HepG2 (cell line): Measurements from ENCODE around the gene GDPD5. TPM values are rescaled to one million over a fixed set of nuclear protein-coding genes. Genes with fewer than 3 reads are reported as not detected.
A peak's percentile ranks its signal among the peaks of the same experiment; 100 is the strongest.

Source experiments
- BCL6 ChIP-seq: IDR thresholded peaks from 2 replicates; pipeline ENCODE4 v1.6.1; 2016; ENCODE audit warnings: missing genetic modification reagents, missing compliant biosample characterization
- CCDC6 ChIP-seq: sonication (generic); formaldehyde crosslinking; IDR thresholded peaks from 2 replicates; pipeline ENCODE4 v1.8.1; 2022; ENCODE audit warnings: mild to moderate bottlenecking, missing genetic modification reagents, moderate library complexity
- FIP1L1 ChIP-seq: fragments of 200-400 bp; formaldehyde crosslinking; IDR thresholded peaks from 2 replicates; pipeline ENCODE4 v1.6.1; 2018; ENCODE audit warnings: low read depth, mild to moderate bottlenecking, low read length, moderate library complexity, borderline replicate concordance; ENCODE audit not compliant: insufficient read depth
- MAFF ChIP-seq: IDR thresholded peaks from 2 replicates; pipeline ENCODE4 v1.6.1; 2011; ENCODE audit warnings: low read depth, low read length, improper control_type of control experiment
- MBD4 ChIP-seq: IDR thresholded peaks from 2 replicates; pipeline ENCODE4 v1.6.1; 2012; ENCODE audit warnings: low read length, inconsistent platforms, borderline replicate concordance
- MTF2 ChIP-seq: sonication (generic); formaldehyde crosslinking; IDR thresholded peaks from 2 replicates; pipeline ENCODE4 v1.5.0; 2020; ENCODE audit warnings: missing genetic modification reagents, borderline replicate concordance
- MXI1 ChIP-seq: IDR thresholded peaks from 3 replicates; pipeline ENCODE4 v1.6.1; 2012; ENCODE audit warnings: low read depth, low read length, inconsistent platforms, borderline replicate concordance
- NKX3-1 ChIP-seq: sonication (generic); formaldehyde crosslinking; IDR thresholded peaks from 2 replicates; pipeline ENCODE4 v1.5.0; 2020; ENCODE audit warnings: missing genetic modification reagents
- NONO ChIP-seq, 2 experiments: fragments of 450-650 bp in 1 of 2; sonication (generic) in 1 of 2; formaldehyde crosslinking in 1 of 2; IDR thresholded peaks in 1 of 2; conservative IDR thresholded peaks in 1 of 2; 2 replicates each; pipeline versions ENCODE4 v1.6.1 to v1.8.0; 2017 to 2022; ENCODE audit warnings: mild to moderate bottlenecking in 1 of 2, missing genetic modification reagents in 1 of 2, moderate library complexity in 1 of 2
- ONECUT2 ChIP-seq: sonication (generic); formaldehyde crosslinking; IDR thresholded peaks from 2 replicates; pipeline ENCODE4 v1.4.0; 2020; ENCODE audit warnings: missing genetic modification reagents
- PCBP2 ChIP-seq: fragments of 200-400 bp; formaldehyde crosslinking; optimal IDR thresholded peaks from 2 replicates; pipeline ENCODE3; 2018; ENCODE audit warnings: low read length, low read depth; ENCODE audit not compliant: poor library complexity, severe bottlenecking
- THYN1 ChIP-seq: sonication (generic); formaldehyde crosslinking; IDR thresholded peaks from 2 replicates; pipeline ENCODE4 v1.8.1; 2023; ENCODE audit warnings: low read depth, mild to moderate bottlenecking, moderate library complexity, missing genetic modification reagents, borderline replicate concordance
- ZC3H4 ChIP-seq: sonication (generic); formaldehyde crosslinking; IDR thresholded peaks from 2 replicates; pipeline ENCODE4 v1.4.0; 2020; ENCODE audit warnings: missing genetic modification reagents, borderline replicate concordance
- ZNF232 ChIP-seq: sonication (generic); formaldehyde crosslinking; IDR thresholded peaks from 2 replicates; pipeline ENCODE4 v1.4.0; 2020; ENCODE audit warnings: missing genetic modification reagents, borderline replicate concordance
- ZNF562 ChIP-seq: sonication (generic); formaldehyde crosslinking; IDR thresholded peaks from 2 replicates; pipeline ENCODE4 v1.8.0; 2022; ENCODE audit warnings: missing genetic modification reagents, borderline replicate concordance
- ZNF572 ChIP-seq: sonication (generic); formaldehyde crosslinking; IDR thresholded peaks from 2 replicates; pipeline ENCODE4 v1.5.1; 2020; ENCODE audit warnings: mild to moderate bottlenecking, missing genetic modification reagents
- ZNF605 ChIP-seq: sonication (generic); formaldehyde crosslinking; IDR thresholded peaks from 2 replicates; pipeline ENCODE4 v1.8.0; 2022; ENCODE audit warnings: mild to moderate bottlenecking, missing genetic modification reagents
- ZNF670 ChIP-seq: sonication (generic); formaldehyde crosslinking; IDR thresholded peaks from 2 replicates; pipeline ENCODE4 v1.8.0; 2022; ENCODE audit warnings: mild to moderate bottlenecking, missing genetic modification reagents, borderline replicate concordance
- ZNF839 ChIP-seq: sonication (generic); formaldehyde crosslinking; IDR thresholded peaks from 2 replicates; pipeline ENCODE4 v1.4.0; 2020; ENCODE audit warnings: missing genetic modification reagents, mild to moderate bottlenecking, borderline replicate concordance
- polyA plus RNA-seq, 8 experiments: library from polyadenylated mRNA; depleted of rRNA in 3 of 8; stranded (reverse) in 7 of 8; unstranded in 1 of 8; fragments of >200 nt; fragmentation: Illumina TruSeq in 4 of 8; extraction: Trizol in 4 of 8; gene quantifications; 2 replicates each; pipeline versions ENCODE4 v1.2.1 to v1.2.3, GENCODE V29; 2011 to 2016; ENCODE audit warnings: low read depth in 4 of 8, missing spikeins in 1 of 8, mixed read lengths in 1 of 8; ENCODE audit not compliant: insufficient read depth in 1 of 8
- total RNA-seq, 5 experiments: library from RNA; depleted of rRNA; stranded (reverse); fragments of >200 nt; fragmentation: Illumina TruSeq; extraction: Trizol; gene quantifications; 2 replicates each; pipeline ENCODE4 v1.2.3, GENCODE V29; 2016; ENCODE audit warnings: low read depth in 1 of 5
- TF ChIP-seq, protein P1 (sequence below), 2 experiments: sonication (generic) in 1 of 2; formaldehyde crosslinking in 1 of 2; IDR thresholded peaks; 2 replicates each; pipeline versions ENCODE4 v1.6.1 to v1.9.0; 2014 to 2022; ENCODE audit warnings: antibody characterized with exemption in 1 of 2, borderline replicate concordance in 1 of 2, inconsistent platforms in 1 of 2, low read depth in 1 of 2, missing genetic modification reagents in 1 of 2
- TF ChIP-seq, protein P2 (sequence below): sonication (generic); formaldehyde crosslinking; IDR thresholded peaks from 2 replicates; pipeline ENCODE4 v1.9.0; 2022; ENCODE audit warnings: missing genetic modification reagents, mild to moderate bottlenecking, borderline replicate concordance

Gene GDPD5
- total and polyA plus RNA-seq, 2 of the 13 experiments (the other 11 are each of a cell fraction or from before 2014, with no cell fraction given) = 55.0 to 67.5 TPM

DNA sequence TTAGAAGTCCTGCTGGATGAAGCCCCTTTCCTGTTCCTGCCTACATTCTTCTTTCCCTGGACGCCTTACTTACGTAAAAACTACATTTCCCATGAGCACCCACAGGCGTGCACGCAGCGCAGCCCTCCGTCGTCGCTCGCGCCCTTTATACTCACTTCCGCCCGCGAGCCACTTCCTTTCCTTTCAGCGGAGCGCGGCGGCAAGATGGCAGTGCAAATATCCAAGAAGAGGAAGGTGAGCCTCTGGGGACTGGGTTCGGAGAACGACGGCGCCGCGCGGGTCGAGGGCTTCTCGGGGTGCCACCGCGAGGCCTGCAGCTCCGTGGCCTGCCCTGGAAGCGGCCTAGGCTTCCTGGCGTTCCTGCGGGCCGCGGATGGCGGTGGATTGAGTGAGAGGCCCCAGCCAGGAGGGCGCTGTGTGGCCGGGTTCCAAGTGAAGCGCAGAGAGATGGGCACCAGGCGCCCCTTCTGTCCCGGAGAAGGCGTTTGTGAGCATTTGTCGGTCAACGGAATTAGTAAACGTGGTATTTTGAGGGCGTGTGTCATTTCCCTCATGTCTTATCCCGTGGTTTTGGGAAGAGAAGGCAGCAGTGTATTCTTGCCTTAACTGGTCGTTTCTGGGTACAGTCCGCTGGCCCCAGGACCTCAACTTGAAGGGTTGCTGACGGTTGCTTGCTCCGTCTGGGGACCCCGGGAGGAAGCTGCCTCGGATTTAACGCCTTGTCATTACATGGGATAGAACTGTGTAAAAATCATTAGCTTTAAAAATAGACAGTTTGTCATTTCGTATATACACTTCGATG is 126.2 kb downstream of the GDPD5 start, which contains the start of gene RPS3 (continued):
- TF ChIP-seq THYN1 (CRISPR knock-in tag) = no peak
- no peak for TF ChIP-seq MBD4
- TF ChIP-seq ZC3H4 (CRISPR knock-in tag) = no peak
- no peak for TF ChIP-seq MTF2
- TF ChIP-seq CCDC6 = 0 out of 2 replicates have a peak, but pooled peaks have one; percentile 80
- TF ChIP-seq BCL6 (CRISPR knock-in tag) = peak; percentile 59
- peak; percentile 78; the same call in 1 of the 2 replicates for TF ChIP-seq ZNF839 (CRISPR knock-in tag)
- no peak for TF ChIP-seq PCBP2
- peak; percentile 95; the same call in 1 of the 2 replicates for TF ChIP-seq ZNF605
- TF ChIP-seq, protein P1, sequence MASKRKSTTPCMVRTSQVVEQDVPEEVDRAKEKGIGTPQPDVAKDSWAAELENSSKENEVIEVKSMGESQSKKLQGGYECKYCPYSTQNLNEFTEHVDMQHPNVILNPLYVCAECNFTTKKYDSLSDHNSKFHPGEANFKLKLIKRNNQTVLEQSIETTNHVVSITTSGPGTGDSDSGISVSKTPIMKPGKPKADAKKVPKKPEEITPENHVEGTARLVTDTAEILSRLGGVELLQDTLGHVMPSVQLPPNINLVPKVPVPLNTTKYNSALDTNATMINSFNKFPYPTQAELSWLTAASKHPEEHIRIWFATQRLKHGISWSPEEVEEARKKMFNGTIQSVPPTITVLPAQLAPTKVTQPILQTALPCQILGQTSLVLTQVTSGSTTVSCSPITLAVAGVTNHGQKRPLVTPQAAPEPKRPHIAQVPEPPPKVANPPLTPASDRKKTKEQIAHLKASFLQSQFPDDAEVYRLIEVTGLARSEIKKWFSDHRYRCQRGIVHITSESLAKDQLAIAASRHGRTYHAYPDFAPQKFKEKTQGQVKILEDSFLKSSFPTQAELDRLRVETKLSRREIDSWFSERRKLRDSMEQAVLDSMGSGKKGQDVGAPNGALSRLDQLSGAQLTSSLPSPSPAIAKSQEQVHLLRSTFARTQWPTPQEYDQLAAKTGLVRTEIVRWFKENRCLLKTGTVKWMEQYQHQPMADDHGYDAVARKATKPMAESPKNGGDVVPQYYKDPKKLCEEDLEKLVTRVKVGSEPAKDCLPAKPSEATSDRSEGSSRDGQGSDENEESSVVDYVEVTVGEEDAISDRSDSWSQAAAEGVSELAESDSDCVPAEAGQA (IDR thresholded peaks at IDR 0.05; ENCODE audit: low read depth) = peak; percentile 95
- TF ChIP-seq, protein P1 (CRISPR knock-in tag; IDR thresholded peaks at IDR 0.05; ENCODE audit: borderline replicate concordance) = peak; percentile 43; the same call in 1 of the 2 replicates
- TF ChIP-seq FIP1L1 = peak; percentile 87; the same call in 1 of the 2 replicates
- no peak for TF ChIP-seq ONECUT2 (CRISPR knock-in tag)
- peak; percentile 48; the same call in 1 of the 2 replicates for TF ChIP-seq ZNF572 (CRISPR knock-in tag)
- peak; percentile 86; the same call in 1 of the 2 replicates for TF ChIP-seq ZNF232 (CRISPR knock-in tag)
- TF ChIP-seq, protein P2, sequence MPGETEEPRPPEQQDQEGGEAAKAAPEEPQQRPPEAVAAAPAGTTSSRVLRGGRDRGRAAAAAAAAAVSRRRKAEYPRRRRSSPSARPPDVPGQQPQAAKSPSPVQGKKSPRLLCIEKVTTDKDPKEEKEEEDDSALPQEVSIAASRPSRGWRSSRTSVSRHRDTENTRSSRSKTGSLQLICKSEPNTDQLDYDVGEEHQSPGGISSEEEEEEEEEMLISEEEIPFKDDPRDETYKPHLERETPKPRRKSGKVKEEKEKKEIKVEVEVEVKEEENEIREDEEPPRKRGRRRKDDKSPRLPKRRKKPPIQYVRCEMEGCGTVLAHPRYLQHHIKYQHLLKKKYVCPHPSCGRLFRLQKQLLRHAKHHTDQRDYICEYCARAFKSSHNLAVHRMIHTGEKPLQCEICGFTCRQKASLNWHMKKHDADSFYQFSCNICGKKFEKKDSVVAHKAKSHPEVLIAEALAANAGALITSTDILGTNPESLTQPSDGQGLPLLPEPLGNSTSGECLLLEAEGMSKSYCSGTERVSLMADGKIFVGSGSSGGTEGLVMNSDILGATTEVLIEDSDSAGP (CRISPR knock-in tag) = peak; percentile 92; the same call in 1 of the 2 replicates
- no peak for TF ChIP-seq MAFF
- no peak for TF ChIP-seq NONO (IDR thresholded peaks at IDR 0.05)
- peak; percentile 94 for TF ChIP-seq NONO (CRISPR knock-in tag; conservative IDR thresholded peaks at IDR 0.05)
- peak; percentile 86 for TF ChIP-seq NKX3-1 (CRISPR knock-in tag)
- TF ChIP-seq ZNF670 (CRISPR knock-in tag) = peak; percentile 82; the same call in 1 of the 2 replicates
- TF ChIP-seq MXI1 = peak; percentile 55; the same call in 1 of the 3 replicates
- TF ChIP-seq ZNF562 = no peak
